Measurements from ENCODE around the gene FLOT2.
A peak's percentile ranks its signal among the peaks of the same experiment; 100 is the strongest.
"Not testable (repeated sequence)": the region's sequence is repeated elsewhere in the genome, so short reads cannot be mapped to it uniquely, and the experiment has no call there.

The FLOT2 gene

DNA sequence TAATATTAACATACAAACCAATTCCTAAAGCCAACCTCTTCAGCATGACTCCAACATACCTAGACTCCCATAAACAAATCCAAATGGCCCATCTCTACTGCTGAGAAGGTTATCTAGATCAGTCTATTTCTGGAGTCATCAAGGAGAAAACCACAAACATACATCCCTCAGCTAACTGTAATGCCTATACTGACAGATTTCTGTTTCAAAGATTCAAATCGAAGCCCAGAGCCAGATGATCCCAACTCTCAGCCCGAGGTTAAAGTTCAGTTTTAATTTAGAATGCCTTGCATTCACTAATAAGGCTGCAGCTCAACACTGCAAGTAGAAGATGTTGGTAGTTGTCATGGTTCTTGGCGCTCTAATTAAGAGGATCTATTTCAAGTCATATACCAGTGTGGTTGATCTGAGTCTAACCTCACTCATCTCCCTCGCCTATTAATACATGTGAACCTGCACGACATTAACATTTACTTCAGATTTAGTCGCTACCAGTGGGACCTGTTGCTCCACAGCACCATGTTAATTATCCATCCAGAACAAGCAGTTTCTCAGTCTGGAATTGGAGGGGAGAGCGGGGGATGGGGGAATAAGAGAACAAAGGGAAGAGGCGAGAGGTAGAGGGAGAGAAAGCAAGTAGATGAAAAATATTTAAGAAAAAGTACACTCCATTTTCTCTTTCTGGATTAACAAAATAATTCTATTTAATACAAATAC, 38.4 kb upstream of the FLOT2 start:
- Histone ChIP-seq H3K36me3 (replicated peaks) (no peaks in the 10 kb centered on the region), H3K27me3 (replicated peaks) (no peaks in the 10 kb centered on the region), H3K4me3 (ENCODE audit: low read depth, low read length) (no peak overlapping the region), H3K27ac (no peak overlapping the region)
- TF ChIP-seq, protein P1, sequence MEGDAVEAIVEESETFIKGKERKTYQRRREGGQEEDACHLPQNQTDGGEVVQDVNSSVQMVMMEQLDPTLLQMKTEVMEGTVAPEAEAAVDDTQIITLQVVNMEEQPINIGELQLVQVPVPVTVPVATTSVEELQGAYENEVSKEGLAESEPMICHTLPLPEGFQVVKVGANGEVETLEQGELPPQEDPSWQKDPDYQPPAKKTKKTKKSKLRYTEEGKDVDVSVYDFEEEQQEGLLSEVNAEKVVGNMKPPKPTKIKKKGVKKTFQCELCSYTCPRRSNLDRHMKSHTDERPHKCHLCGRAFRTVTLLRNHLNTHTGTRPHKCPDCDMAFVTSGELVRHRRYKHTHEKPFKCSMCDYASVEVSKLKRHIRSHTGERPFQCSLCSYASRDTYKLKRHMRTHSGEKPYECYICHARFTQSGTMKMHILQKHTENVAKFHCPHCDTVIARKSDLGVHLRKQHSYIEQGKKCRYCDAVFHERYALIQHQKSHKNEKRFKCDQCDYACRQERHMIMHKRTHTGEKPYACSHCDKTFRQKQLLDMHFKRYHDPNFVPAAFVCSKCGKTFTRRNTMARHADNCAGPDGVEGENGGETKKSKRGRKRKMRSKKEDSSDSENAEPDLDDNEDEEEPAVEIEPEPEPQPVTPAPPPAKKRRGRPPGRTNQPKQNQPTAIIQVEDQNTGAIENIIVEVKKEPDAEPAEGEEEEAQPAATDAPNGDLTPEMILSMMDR (IDR thresholded peaks at IDR 0.05; ENCODE audit: low read depth, low read length, missing control alignments), result no peak
- no peak for DNase-seq
- in situ Hi-C loops (cut with HindIII; ENCODE audit: low pct_ligation_motif_present, low sequenced_read_pairs), result no loop called here

DNA sequence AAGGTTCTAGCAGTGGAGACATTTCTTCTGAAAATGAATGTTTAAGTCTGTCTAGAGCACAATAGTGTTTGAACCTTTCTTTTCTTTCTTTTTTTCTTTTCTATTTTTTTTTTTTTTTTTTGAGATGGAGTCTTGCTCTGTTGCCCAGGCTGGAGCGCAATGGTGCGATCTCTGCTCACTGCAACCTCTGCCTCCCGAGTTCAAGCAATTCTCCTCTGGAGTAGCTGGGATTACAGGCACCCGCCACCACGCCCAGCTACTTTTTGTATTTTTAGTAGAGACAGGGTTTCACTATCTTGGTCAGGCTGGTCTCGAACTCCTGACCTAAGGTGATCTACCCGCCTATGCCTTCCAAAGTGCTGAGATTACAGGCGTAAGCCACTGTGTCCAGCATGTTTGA, 37.0 kb upstream of the FLOT2 start:
- H3K4me3 ChIP-seq (ENCODE audit: low read depth, low read length); DNase-seq; H3K27me3 ChIP-seq (replicated peaks); H3K36me3 ChIP-seq (replicated peaks); H3K27ac ChIP-seq; in situ Hi-C loops (cut with HindIII; ENCODE audit: low pct_ligation_motif_present, low sequenced_read_pairs): not testable (repeated sequence)

DNA sequence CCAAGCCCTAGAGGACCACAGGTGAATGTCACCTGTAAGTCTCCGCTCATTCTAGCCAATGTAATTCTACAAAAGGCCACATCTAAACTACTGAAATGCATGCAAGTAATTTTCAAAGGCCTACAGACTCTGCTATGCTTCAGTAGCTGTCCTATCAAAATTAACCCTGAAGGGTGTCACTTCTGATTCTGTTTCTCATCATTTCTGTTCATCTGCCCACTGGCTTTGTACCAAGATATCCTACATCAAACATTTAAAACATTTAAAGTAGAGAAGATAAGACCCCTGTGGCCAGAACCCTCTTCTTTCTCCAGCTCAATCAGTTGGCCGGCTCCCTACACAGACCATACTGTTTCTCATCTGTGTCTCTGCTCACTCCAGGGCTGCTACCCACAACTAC, 32.3 kb upstream of the FLOT2 start:
- TF ChIP-seq, protein P1 (IDR thresholded peaks at IDR 0.05; ENCODE audit: low read depth, low read length, missing control alignments), result no peak
- in situ Hi-C loops (cut with HindIII; ENCODE audit: low pct_ligation_motif_present, low sequenced_read_pairs), result no loop called here

DNA sequence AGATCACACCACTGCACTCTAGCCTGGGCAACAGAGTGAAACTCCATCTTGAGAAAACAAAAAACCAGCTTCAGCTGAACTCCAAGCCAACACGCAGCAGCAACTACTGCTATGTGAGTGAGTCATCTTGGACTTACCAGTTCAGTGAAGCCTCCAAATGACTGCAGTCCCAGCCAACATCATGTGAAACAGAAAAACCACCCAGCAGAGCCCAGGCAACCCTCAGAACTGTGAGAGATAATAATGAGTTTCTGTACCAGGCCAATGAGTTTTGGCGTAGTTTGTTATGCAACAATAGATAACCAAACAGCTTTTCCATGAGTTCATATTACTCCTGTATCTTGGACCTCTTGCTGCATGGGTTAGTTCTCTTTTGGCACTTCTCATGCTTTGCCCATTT, 30.5 kb upstream of the FLOT2 start:
- TF ChIP-seq, protein P1 (IDR thresholded peaks at IDR 0.05; ENCODE audit: low read depth, low read length, missing control alignments), result no peak
- no peak overlapping the region for H3K4me3 ChIP-seq (ENCODE audit: low read depth, low read length)
- in situ Hi-C loops (cut with HindIII; ENCODE audit: low pct_ligation_motif_present, low sequenced_read_pairs), result no loop called here
- H3K36me3 ChIP-seq (replicated peaks), result peaks cover 13% of the 10 kb centered on the region
- DNase-seq, result peak; percentile 67
- no peaks in the 10 kb centered on the region for H3K27me3 ChIP-seq (replicated peaks)
- H3K27ac ChIP-seq, result no peak overlapping the region

More for the DNA sequence above, 32.3 kb upstream of the FLOT2 start:
- no peak for DNase-seq
- Histone ChIP-seq H3K27me3 (replicated peaks) (no peaks in the 10 kb centered on the region), H3K4me3 (ENCODE audit: low read depth, low read length) (no peak overlapping the region), H3K36me3 (replicated peaks) (peaks cover 6% of the 10 kb centered on the region), H3K27ac (no peak overlapping the region)

DNA sequence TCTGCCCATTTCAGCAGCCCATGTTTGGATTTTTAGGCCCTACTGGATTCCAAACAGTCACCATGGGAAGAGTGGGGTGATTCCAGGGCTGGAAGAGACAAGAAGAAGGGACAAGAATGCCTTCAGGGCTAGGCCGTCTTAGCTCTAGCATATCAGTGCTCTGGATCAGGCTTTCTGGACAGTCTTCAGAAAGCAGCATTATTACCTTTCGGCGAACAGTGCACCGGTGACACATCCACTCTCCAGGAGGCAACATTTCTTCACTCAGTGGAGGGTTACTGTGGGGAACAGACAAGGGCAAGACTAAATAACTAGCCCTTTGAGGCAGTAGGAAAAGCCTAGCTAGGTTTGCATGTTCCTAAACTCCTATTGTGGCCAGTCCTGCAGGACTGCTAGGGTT, 29.3 kb upstream of the FLOT2 start:
- in situ Hi-C loops (cut with HindIII; ENCODE audit: low pct_ligation_motif_present, low sequenced_read_pairs), result no loop called here
- Histone ChIP-seq H3K27ac (peak overlapping the region; percentile 4), H3K27me3 (replicated peaks) (no peaks in the 10 kb centered on the region), H3K4me3 (ENCODE audit: low read depth, low read length) (no peak overlapping the region), H3K36me3 (replicated peaks) (peaks cover 17% of the 10 kb centered on the region)
- no peak for DNase-seq
- TF ChIP-seq, protein P1 (IDR thresholded peaks at IDR 0.05; ENCODE audit: low read depth, low read length, missing control alignments), result no peak

DNA sequence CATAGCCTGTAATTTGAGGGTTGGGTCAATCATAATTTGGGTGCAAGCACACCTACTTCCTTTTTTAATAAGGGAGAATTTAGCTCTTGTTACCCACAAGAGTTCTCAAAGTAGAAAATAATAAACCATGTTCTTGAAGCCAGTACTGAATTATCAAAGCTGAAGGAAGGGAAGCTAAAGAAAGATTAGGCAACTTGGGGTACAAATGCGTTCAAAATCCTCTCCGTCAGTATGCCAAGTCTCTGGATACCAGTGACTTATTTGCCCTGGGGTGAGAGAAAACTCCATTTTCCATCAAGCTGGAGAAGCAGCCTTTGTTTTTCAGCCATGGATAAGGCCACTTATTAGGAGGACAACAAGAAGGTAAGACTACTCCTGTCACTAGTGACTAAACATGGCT, 28.8 kb upstream of the FLOT2 start:
- TF ChIP-seq, protein P1 (IDR thresholded peaks at IDR 0.05; ENCODE audit: low read depth, low read length, missing control alignments), result no peak
- no peaks in the 10 kb centered on the region for H3K27me3 ChIP-seq (replicated peaks)
- no peak overlapping the region for H3K4me3 ChIP-seq (ENCODE audit: low read depth, low read length)
- peaks cover 20% of the 10 kb centered on the region for H3K36me3 ChIP-seq (replicated peaks)
- in situ Hi-C loops (cut with HindIII; ENCODE audit: low pct_ligation_motif_present, low sequenced_read_pairs), result no loop called here
- DNase-seq, result no peak
- peak overlapping the region; percentile 4 for H3K27ac ChIP-seq
